SK-N-SH treated with all-trans-retinoic acid at 6 μM for 48 hours (cell line): Measurements from ENCODE around the gene MAP2.

Source experiments
- ATAC-seq: fragments of 200-7000 bp; cut with Tn5 transposase; 3 replicates; pipeline ENCODE4 v1.9.1; 2020; ENCODE audit warnings: mild to moderate bottlenecking, moderate library complexity
- ARNTL ChIP-seq: fragments of 450-650 bp; formaldehyde crosslinking; IDR thresholded peaks from 2 replicates; pipeline ENCODE4 v1.5.0; 2020; ENCODE audit warnings: low read depth, mild to moderate bottlenecking, moderate library complexity, borderline replicate concordance
- BACH2 ChIP-seq: fragments of 250-450 bp; sonication (Bioruptor Pico); IDR thresholded peaks from 2 replicates; pipeline ENCODE4 v1.9.0; 2021; ENCODE audit warnings: mild to moderate bottlenecking, borderline replicate concordance
- CREB5 ChIP-seq: fragments of 250-450 bp; sonication (Bioruptor Pico); IDR thresholded peaks from 2 replicates; pipeline ENCODE4 v1.5.1; 2020; ENCODE audit warnings: low read depth, mild to moderate bottlenecking, moderate library complexity
- CSDC2 ChIP-seq: fragments of 250-450 bp; sonication (Bioruptor Pico); IDR thresholded peaks from 2 replicates; pipeline ENCODE4 v1.5.0; 2020; ENCODE audit warnings: mild to moderate bottlenecking, moderate library complexity
- CSRNP3 ChIP-seq: fragments of 250-450 bp; sonication (Bioruptor Pico); IDR thresholded peaks from 2 replicates; pipeline ENCODE4 v1.5.1; 2021; ENCODE audit warnings: mild to moderate bottlenecking, moderate library complexity
- ESRRG ChIP-seq: fragments of 250-450 bp; sonication (Bioruptor Pico); IDR thresholded peaks from 2 replicates; pipeline ENCODE4 v1.6.1; 2021; ENCODE audit warnings: mild to moderate bottlenecking
- GLIS3 ChIP-seq: fragments of 250-450 bp; sonication (Bioruptor Pico); IDR thresholded peaks from 2 replicates; pipeline ENCODE4 v1.5.0; 2020; ENCODE audit warnings: mild to moderate bottlenecking, moderate library complexity
- ISL1 ChIP-seq: fragments of 250-450 bp; sonication (Bioruptor Pico); IDR thresholded peaks from 2 replicates; pipeline ENCODE4 v2.1.2; 2022; ENCODE audit warnings: mild to moderate bottlenecking, moderate library complexity
- OSR1 ChIP-seq: fragments of 250-450 bp; sonication (Bioruptor Pico); IDR thresholded peaks from 2 replicates; pipeline ENCODE4 v1.8.0; 2022; ENCODE audit warnings: moderate library complexity, mild to moderate bottlenecking, inconsistent platforms
- PATZ1 ChIP-seq: fragments of 250-450 bp; sonication (Bioruptor Pico); IDR thresholded peaks from 2 replicates; pipeline ENCODE4 v1.8.0; 2020; ENCODE audit warnings: mild to moderate bottlenecking, moderate library complexity, borderline replicate concordance
- POU6F1 ChIP-seq: fragments of 250-450 bp; sonication (Bioruptor Pico); IDR thresholded peaks from 2 replicates; pipeline ENCODE4 v1.8.0; 2021; ENCODE audit warnings: low read depth, mild to moderate bottlenecking, moderate library complexity, borderline replicate concordance
- PPARA ChIP-seq: fragments of 250-450 bp; sonication (Bioruptor Pico); IDR thresholded peaks from 2 replicates; pipeline ENCODE4 v1.5.0; 2020; ENCODE audit warnings: mild to moderate bottlenecking, borderline replicate concordance
- RARB ChIP-seq: fragments of 250-450 bp; sonication (Bioruptor Pico); IDR thresholded peaks from 2 replicates; pipeline ENCODE4 v1.8.0; 2021; ENCODE audit warnings: mild to moderate bottlenecking, moderate library complexity
- SNAI2 ChIP-seq: fragments of 250-450 bp; sonication (Bioruptor Pico); IDR thresholded peaks from 2 replicates; pipeline ENCODE4 v1.5.0; 2020; ENCODE audit warnings: mild to moderate bottlenecking, moderate library complexity
- TCF4 ChIP-seq: fragments of 250-450 bp; sonication (Bioruptor Pico); IDR thresholded peaks from 2 replicates; pipeline ENCODE4 v1.8.0; 2021; ENCODE audit warnings: mild to moderate bottlenecking, moderate library complexity, borderline replicate concordance
- TOX ChIP-seq: fragments of 250-450 bp; sonication (Bioruptor Pico); IDR thresholded peaks from 2 replicates; pipeline ENCODE4 v1.8.0; 2021; ENCODE audit warnings: mild to moderate bottlenecking, moderate library complexity, borderline replicate concordance
- TSHZ2 ChIP-seq: fragments of 250-450 bp; sonication (Bioruptor Pico); IDR thresholded peaks from 2 replicates; pipeline ENCODE4 v1.5.0; 2020; ENCODE audit warnings: mild to moderate bottlenecking, moderate library complexity
- ZC3H10 ChIP-seq: fragments of 250-450 bp; sonication (Bioruptor Pico); IDR thresholded peaks from 2 replicates; pipeline ENCODE4 v1.5.1; 2021; ENCODE audit warnings: mild to moderate bottlenecking, moderate library complexity
- ZFP3 ChIP-seq: fragments of 250-450 bp; sonication (Bioruptor Pico); IDR thresholded peaks from 2 replicates; pipeline ENCODE4 v1.5.0; 2020; ENCODE audit warnings: mild to moderate bottlenecking, moderate library complexity
- ZFP30 ChIP-seq: fragments of 450-650 bp; formaldehyde crosslinking; IDR thresholded peaks from 2 replicates; pipeline ENCODE4 v1.5.0; 2022; ENCODE audit warnings: mild to moderate bottlenecking, moderate library complexity
- ZNF565 ChIP-seq: fragments of 450-650 bp; formaldehyde crosslinking; conservative IDR thresholded peaks from 2 replicates; pipeline ENCODE4 v1.5.0; 2020; ENCODE audit warnings: low read depth, mild to moderate bottlenecking, moderate library complexity
- ZNF70 ChIP-seq: fragments of 450-650 bp; formaldehyde crosslinking; IDR thresholded peaks from 2 replicates; pipeline ENCODE4 v1.5.0; 2020; ENCODE audit warnings: mild to moderate bottlenecking, moderate library complexity
- ZNF8 ChIP-seq: fragments of 450-650 bp; formaldehyde crosslinking; IDR thresholded peaks from 2 replicates; pipeline ENCODE4 v1.5.0; 2020; ENCODE audit warnings: mild to moderate bottlenecking, moderate library complexity

The MAP2 gene

GRCh38 chr2:209767316-209767715 is 343.5 kb downstream of the MAP2 start:
- no peak for ATAC-seq
- no peak for TF ChIP-seq CSRNP3
- no peak for TF ChIP-seq SNAI2 (CRISPR knock-in tag)
- no peak for TF ChIP-seq ZNF70 (CRISPR knock-in tag)
- TF ChIP-seq TOX (CRISPR knock-in tag) = no peak
- TF ChIP-seq CREB5 (CRISPR knock-in tag) = no peak
- TF ChIP-seq ARNTL (CRISPR knock-in tag) = no peak
- no peak for TF ChIP-seq RARB
- TF ChIP-seq ZC3H10 = no peak
- TF ChIP-seq ISL1 (CRISPR knock-in tag) = no peak
- no peak for TF ChIP-seq ZNF8 (CRISPR knock-in tag)
- no peak for TF ChIP-seq ZFP30 (CRISPR knock-in tag)
- TF ChIP-seq PATZ1 (CRISPR knock-in tag) = no peak
- TF ChIP-seq OSR1 (CRISPR knock-in tag) = no peak
- TF ChIP-seq TSHZ2 (CRISPR knock-in tag) = no peak
- no peak for TF ChIP-seq ZFP3 (CRISPR knock-in tag)
- TF ChIP-seq PPARA (CRISPR knock-in tag) = no peak
- no peak for TF ChIP-seq ESRRG (CRISPR knock-in tag)
- TF ChIP-seq CSDC2 = no peak
- TF ChIP-seq TCF4 (CRISPR knock-in tag) = no peak

GRCh38 chr2:209768557-209768956 is 344.7 kb downstream of the MAP2 start:
- TF ChIP-seq ZNF8 (CRISPR knock-in tag) = no peak
- no peak for TF ChIP-seq CSRNP3
- TF ChIP-seq ZFP30 (CRISPR knock-in tag) = no peak
- no peak for TF ChIP-seq ZC3H10
- TF ChIP-seq TSHZ2 (CRISPR knock-in tag) = no peak
- TF ChIP-seq POU6F1 (CRISPR knock-in tag) = no peak
- no peak for TF ChIP-seq OSR1 (CRISPR knock-in tag)
- TF ChIP-seq ARNTL (CRISPR knock-in tag) = no peak
- no peak for TF ChIP-seq GLIS3 (CRISPR knock-in tag)
- TF ChIP-seq ISL1 (CRISPR knock-in tag) = no peak
- TF ChIP-seq PPARA (CRISPR knock-in tag) = no peak
- no peak for TF ChIP-seq ZFP3 (CRISPR knock-in tag)
- no peak for TF ChIP-seq PATZ1 (CRISPR knock-in tag)
- TF ChIP-seq BACH2 (CRISPR knock-in tag) = no peak
- no peak for TF ChIP-seq ZNF565 (CRISPR knock-in tag)
- no peak for TF ChIP-seq TOX (CRISPR knock-in tag)
- no peak for TF ChIP-seq CSDC2
- TF ChIP-seq ZNF70 (CRISPR knock-in tag) = no peak
- no peak for TF ChIP-seq TCF4 (CRISPR knock-in tag)
- ATAC-seq = no peak
